AML-193 (cell line): ENCODE measurements around the gene OR4M1.
"Not testable (repeated sequence)": the region's sequence is repeated elsewhere in the genome, so short reads cannot be mapped to it uniquely, and the experiment has no call there.

Experiments
- DNase-seq, 2 experiments: peaks; one replicate each; lab custom pipeline; 2025; lab: John Stamatoyannopoulos, UW

Gene OR4M1, protein sequence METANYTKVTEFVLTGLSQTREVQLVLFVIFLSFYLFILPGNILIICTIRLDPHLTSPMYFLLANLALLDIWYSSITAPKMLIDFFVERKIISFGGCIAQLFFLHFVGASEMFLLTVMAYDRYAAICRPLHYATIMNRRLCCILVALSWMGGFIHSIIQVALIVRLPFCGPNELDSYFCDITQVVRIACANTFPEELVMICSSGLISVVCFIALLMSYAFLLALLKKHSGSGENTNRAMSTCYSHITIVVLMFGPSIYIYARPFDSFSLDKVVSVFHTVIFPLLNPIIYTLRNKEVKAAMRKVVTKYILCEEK

DNA sequence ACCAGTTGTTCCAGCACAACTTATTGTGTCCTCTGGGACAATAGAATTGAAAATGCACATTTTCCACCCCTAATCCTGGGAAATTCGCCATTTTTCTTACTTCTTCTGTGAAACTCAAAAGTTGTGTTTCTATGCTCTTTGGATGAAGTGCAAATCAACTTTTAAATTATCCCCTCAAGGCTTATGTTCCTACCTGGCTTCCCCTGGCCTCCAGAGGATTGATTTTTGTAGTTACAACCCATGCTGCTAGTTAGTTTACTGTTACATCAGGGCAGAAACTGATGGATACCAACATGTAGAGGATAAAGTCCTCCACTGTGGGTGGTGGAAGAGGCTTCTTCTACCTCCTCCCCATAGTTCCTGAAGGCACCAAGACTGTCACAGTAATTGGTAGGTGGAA lies at the start of gene OR4M1:
OR4M1 (plus strand) TSS at position 301 of the 400 bp plus-strand sequence. CDS start 6,819 bp downstream, outside the sequence.
- not testable (repeated sequence) for DNase-seq

GRCh38 chr14:19729359-19729758 lies 43.9 kb upstream of the OR4M1 start:
- DNase-seq = no peak

DNA sequence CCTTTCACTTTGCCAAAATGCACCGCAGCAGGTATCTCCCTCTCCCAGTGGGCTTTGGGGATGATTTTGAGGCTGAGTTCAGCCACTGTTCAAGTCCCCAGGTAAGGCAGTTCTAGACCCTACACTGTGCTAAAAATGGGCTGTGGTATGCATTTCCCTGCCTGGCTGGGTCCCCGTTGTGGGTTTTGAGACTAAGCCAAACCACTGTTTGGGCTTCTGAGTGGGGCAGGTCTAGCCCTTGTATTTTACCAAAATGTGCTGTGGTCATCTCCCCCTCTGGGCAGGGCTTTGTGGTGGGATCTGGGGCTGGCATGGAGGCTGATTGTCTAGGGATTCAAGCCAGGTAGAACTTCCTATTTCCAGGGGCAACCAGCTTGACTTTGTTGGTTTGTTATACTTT lies 43.5 kb upstream of the OR4M1 start:
- DNase-seq = no peak

GRCh38 chr14:19733893-19734292 lies 39.4 kb upstream of the OR4M1 start:
- not testable (repeated sequence) for DNase-seq

GRCh38 chr14:19743256-19743655 lies 30.0 kb upstream of the OR4M1 start, which contains the start of gene OR4Q3:
OR4Q3 (plus strand) TSS chr14:19743571.
- no peak for DNase-seq

DNA sequence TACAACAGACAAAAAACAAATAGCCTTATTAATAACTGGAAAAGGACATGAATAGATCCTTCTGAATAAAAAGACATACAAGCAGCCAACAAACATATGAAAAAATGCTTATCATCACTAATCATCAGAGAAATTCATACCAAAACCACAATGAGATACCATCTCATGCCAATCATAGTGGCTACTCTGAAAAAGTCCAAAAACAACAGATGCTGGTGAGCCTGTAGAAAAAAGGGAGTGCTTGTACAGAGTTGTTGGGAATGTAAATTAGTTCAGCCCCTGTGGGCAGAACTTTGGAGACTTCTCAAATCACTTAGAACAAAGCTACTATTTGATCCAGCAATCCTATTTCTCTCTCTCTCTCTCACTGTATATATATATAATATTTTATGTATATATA lies 21.0 kb upstream of the OR4M1 start:
- DNase-seq = not testable (repeated sequence)

DNA sequence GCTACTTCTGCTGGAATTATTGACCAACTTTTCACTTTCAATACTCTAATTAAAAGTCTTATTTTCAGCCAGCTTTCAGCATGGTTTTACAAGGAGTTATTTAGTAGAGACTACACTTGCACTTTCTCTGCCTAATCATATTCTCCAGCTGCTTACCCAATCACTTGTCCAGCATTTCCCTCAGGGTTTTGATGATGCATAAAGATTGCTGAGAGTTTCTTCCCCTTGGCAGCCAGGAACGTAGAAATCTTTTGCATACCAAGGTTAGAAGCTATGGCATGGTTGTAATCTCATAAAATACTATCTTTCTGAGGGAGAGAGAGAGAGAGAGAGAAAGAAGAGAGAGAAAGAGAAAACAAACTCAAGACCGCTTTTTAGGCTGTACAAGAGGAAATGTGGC lies 19.1 kb upstream of the OR4M1 start:
- no peak for DNase-seq

DNA sequence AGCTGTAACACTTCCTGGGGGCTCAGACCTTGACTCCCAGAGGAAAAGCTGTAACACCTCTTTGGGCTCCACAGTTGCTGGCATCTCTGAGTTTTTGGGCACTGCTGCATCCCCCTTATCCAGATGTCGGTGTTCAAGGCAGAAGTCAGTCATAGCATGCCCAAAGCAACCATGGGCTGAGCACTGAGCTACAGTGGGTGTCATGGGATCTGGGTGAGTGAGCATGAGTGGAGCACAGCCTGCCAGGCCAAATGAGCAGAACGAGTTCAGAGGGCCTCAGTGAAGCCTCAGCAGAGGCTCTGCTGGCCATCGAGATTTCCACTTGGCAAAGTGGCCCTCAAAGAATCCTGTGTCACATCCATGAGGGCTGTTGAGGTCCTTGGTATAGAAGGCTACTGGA lies 1.8 kb upstream of the OR4M1 start:
- not testable (repeated sequence) for DNase-seq

- no peak for DNase-seq
Measured at GRCh38 chr14:19771895-19772430, 1.3 kb upstream of the OR4M1 start.

DNA sequence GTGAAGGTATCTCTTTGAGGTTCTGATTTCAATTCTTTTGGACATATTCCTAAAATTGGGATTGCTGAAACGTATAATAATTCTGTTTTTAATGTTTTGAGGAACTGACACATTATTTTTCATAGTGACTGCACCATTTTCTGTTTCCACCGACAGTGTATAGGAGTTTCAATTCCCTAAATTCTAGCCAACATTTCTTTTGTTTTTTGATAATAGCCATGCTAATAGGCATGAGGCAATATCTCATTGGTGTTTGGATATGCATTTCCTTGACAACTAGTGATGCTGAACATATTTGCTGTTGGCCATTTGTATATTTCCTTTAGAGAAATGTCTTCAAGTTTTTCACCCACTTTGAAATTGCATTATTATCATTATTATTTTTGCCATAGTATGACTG lies 850 bp upstream of the OR4M1 start:
- DNase-seq = not testable (repeated sequence)

- no peak for DNase-seq
Measured at GRCh38 chr14:19775587-19775986, 2.3 kb downstream of the OR4M1 start.

DNA sequence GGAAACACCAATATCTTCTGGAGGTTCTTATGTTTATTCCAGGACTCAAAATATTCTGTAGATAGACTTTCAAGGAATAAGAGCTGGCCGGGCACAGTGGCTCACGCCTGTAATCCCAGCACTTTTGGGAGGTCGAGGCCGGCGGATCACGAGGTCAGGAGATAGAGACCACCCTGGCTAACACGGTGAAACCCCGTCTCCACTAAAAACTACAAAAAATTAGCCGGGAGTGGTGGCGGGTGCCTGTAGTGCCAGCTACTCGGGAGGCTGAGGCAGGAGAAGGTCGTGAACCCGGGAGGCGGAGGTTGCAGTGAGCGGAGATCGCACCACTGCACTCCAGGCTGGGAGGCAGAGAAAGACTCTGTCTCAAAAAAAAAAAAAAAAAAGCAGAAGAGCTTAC lies 12.5 kb downstream of the OR4M1 start:
- DNase-seq = not testable (repeated sequence)

DNA sequence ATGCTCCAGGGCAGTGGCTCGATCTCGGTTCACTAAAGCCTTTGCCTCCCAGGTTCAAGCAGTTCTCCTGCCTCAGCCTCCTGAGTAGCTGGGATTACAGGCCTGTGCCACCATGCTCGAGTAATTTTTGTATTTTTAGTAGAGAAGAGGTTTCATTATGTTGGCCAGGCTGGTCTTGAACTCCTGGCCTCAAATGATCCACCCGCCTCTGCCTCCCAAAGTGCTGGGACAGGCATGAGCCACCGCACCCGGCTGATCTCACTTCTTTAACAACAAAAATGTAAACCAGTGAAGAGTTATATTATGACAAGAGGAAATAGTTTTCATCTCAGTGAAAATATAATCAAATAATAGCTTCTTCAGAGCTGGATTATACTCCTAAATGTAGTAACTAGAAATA lies 14.0 kb downstream of the OR4M1 start:
- DNase-seq = not testable (repeated sequence)

GRCh38 chr14:19788150-19788549 lies 14.8 kb downstream of the OR4M1 start:
- DNase-seq = not testable (repeated sequence)

- DNase-seq = not testable (repeated sequence)
Measured at GRCh38 chr14:19796520-19797108, 23.3 kb downstream of the OR4M1 start.

DNA sequence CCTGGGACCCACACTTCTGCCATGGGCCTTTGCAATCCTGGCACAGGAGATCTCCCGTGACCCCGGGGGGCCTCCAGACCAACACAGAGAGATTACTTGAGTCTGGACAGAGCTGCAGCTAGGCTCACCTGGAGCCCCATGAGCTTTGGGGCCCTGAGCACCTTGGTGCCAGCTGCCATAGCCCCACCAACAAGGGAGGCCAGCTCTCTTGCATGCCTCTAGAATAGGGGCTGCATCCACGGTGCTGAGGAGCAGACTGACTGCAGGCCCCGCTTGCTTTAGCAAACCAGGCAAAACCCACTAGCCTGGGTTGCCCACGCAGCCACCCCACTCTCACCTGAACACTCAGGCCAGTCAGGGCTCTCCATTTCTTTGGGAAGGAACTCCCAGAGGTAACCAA lies 26.6 kb downstream of the OR4M1 start:
- DNase-seq = no peak

GRCh38 chr14:19800282-19801117 lies 27.2 kb downstream of the OR4M1 start:
- no peak for DNase-seq

GRCh38 chr14:19801118-19801464 lies 27.8 kb downstream of the OR4M1 start:
- no peak for DNase-seq

- not testable (repeated sequence) for DNase-seq
Measured at GRCh38 chr14:19803470-19803869, 30.2 kb downstream of the OR4M1 start, which contains the start of gene OR4N2. OR4N2 (plus strand) TSS chr14:19803770; CDS start chr14:19827449, 23,679 bp downstream.

GRCh38 chr14:19813171-19813920 lies 40.0 kb downstream of the OR4M1 start:
- not testable (repeated sequence) for DNase-seq

GRCh38 chr14:19819879-19820278 lies 46.6 kb downstream of the OR4M1 start:
- not testable (repeated sequence) for DNase-seq

DNA sequence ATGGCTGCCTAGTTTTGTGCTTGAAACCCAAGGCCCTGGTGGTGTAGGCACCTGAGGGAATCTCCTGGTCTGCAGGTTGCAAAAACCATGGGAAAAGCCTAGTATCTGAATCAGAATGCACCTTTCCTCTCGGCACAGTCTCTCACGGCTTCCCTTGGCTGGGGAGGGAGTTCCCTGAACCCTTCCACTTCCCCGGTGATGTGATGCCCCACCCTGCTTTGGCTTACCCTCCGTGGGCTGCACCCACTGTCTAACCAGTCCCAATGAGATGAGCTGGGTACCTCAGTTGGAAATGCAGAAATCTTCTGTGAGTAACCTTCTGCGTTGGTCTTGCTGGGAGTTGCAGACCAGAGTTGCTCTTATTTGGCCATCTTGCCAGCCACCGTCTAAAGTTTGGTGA lies 47.7 kb downstream of the OR4M1 start:
- DNase-seq = not testable (repeated sequence)
